ENCODE measurements around the gene PPOX. TPM values are rescaled to one million over a fixed set of nuclear protein-coding genes. Genes with fewer than 3 reads are reported as not detected.

PPOX gene
- total RNA-seq, 4 donors from 2014 or later: 12.8 to 22.1 (median 15.8) TPM

GRCh38 chr1:161171191-161171590 is 5.0 kb downstream of the PPOX start:
- no peaks in the 10 kb centered on the region for H3K27me3 ChIP-seq
- H3K9me3 ChIP-seq: no peaks in the 10 kb centered on the region
- H3K27ac ChIP-seq (replicated peaks in 1 of 4): peak overlapping the region in 2 of 4 donors; percentile 32 to 40
- intact Hi-C loops (cut with DNase I): no loop called here
- peaks cover 41 to 80% (median 78%) of the 10 kb centered on the region in 4 donors for H3K36me3 ChIP-seq
- TF ChIP-seq EP300 (IDR thresholded peaks at IDR 0.05) (no peak), POLR2AphosphoS5 (IDR thresholded peaks at IDR 0.05) (no peak), CTCF (IDR thresholded peaks at IDR 0.05) (no peak), POLR2A (IDR thresholded peaks at IDR 0.05; ENCODE audit: low read depth) (no peak)
- 49% methylated on average over 5 of the region's 5 CpGs for WGBS
- H3K4me1 ChIP-seq: peaks cover 29 to 46% (median 44%) of the 10 kb centered on the region in 4 donors
- H3K4me3 ChIP-seq: no peak overlapping the region
- DNase-seq (ENCODE audit: extremely low spot score): no peak

- intact Hi-C loops (cut with DNase I): no loop called here
- Histone ChIP-seq H3K9me3 (no peaks in the 10 kb centered on the region), H3K36me3 (peaks cover 41 to 80% (median 78%) of the 10 kb centered on the region in 4 donors), H3K4me1 (peaks cover 34 to 50% (median 47%) of the 10 kb centered on the region in 4 donors), H3K4me3 (no peak overlapping the region), H3K27ac (replicated peaks in 1 of 4) (peak overlapping the region in 3 of 4 donors; percentile 32 to 41 (median 40)), H3K27me3 (no peaks in the 10 kb centered on the region)
- no peak for DNase-seq (ENCODE audit: extremely low spot score)
- TF ChIP-seq POLR2AphosphoS5 (IDR thresholded peaks at IDR 0.05) (no peak), EP300 (IDR thresholded peaks at IDR 0.05) (no peak), POLR2A (IDR thresholded peaks at IDR 0.05; ENCODE audit: low read depth) (no peak), CTCF (IDR thresholded peaks at IDR 0.05) (no peak)
- WGBS: 91% methylated on average over 9 of the region's 12 CpGs
These were observed 5.5 kb downstream of the PPOX start for GRCh38 chr1:161171696-161172095.

- intact Hi-C loops (cut with DNase I): no loop called here
- peaks cover 28 to 44% (median 43%) of the 10 kb centered on the region in 4 donors for H3K4me1 ChIP-seq
- H3K27ac ChIP-seq (replicated peaks in 1 of 4): peak overlapping the region; percentile 20 to 50 (median 40)
These were observed 6.1 kb downstream of the PPOX start for GRCh38 chr1:161172349-161172748.

GRCh38 chr1:161172776-161173376 is 6.7 kb downstream of the PPOX start:
- DNase-seq (ENCODE audit: extremely low spot score): no peak
- Histone ChIP-seq H3K9me3 (no peaks in the 10 kb centered on the region), H3K27ac (replicated peaks in 1 of 4) (peak overlapping the region; percentile 20 to 66 (median 40)), H3K36me3 (peaks cover 41 to 80% (median 78%) of the 10 kb centered on the region in 4 donors), H3K4me1 (peaks cover 27 to 43% (median 42%) of the 10 kb centered on the region in 4 donors), H3K27me3 (no peaks in the 10 kb centered on the region), H3K4me3 (no peak overlapping the region)
- TF ChIP-seq EP300 (IDR thresholded peaks at IDR 0.05) (no peak), POLR2A (IDR thresholded peaks at IDR 0.05; ENCODE audit: low read depth) (no peak), CTCF (IDR thresholded peaks at IDR 0.05) (no peak), POLR2AphosphoS5 (IDR thresholded peaks at IDR 0.05) (peak; percentile 6 to 54)
- 45% methylated on average over 4 of the region's 4 CpGs for WGBS
- intact Hi-C loops (cut with DNase I): no loop called here

More at GRCh38 chr1:161172349-161172748, 6.1 kb downstream of the PPOX start:
- no peak for DNase-seq (ENCODE audit: extremely low spot score)
- Histone ChIP-seq H3K9me3 (no peaks in the 10 kb centered on the region), H3K4me3 (no peak overlapping the region), H3K27me3 (no peaks in the 10 kb centered on the region), H3K36me3 (peaks cover 41 to 80% (median 78%) of the 10 kb centered on the region in 4 donors)
- 77% methylated on average over 1 of the region's 1 CpG for WGBS
- TF ChIP-seq POLR2AphosphoS5 (IDR thresholded peaks at IDR 0.05) (no peak), EP300 (IDR thresholded peaks at IDR 0.05) (no peak), POLR2A (IDR thresholded peaks at IDR 0.05; ENCODE audit: low read depth) (no peak), CTCF (IDR thresholded peaks at IDR 0.05) (no peak)
